GM18526 (cell line): ENCODE data around the gene STK32A.

Experiments
- POLR2A ChIP-seq: IDR thresholded peaks from 3 replicates; pipeline ENCODE4 v1.6.1; 2011; ENCODE audit not compliant: insufficient read length; ENCODE audit errors: extremely low read depth

STK32A gene

DNA sequence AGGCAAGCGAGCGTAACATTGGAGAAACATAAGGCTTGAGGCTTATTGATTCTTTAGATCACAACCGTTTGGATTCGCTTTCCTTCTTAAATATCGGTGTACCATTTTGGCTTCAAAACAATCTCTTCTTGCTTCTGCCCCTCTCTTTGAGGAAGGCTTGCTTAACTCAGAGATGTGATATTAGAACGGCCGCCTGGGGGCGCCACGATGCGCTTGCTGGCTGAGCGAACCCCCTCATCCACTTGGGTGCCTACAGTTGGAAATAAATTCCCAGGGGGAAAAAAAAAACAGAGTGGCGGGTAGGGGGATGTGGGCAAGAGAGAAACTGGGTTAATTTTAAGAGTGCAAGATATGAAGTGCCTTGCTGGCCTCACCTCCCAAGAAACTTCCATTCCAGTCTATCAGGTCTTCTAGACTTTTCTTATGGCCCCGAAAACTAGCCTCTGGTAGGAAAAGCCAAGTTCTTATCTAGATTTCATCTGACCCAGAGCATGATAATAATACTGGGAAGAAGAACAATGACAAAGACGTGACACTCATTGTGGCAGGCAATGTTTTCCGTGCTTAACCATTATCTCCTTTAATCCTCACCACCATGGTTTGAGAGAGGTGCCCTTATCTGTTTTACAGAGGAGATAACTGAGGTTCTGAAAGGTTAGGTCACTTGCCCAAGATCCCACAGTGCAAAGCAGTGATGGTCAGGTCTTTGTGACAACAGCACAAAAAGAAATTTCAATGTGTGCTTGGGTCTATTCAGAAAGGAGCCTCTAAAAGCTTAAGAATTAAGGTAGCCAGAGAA, 159.2 kb downstream of the STK32A start:
- TF ChIP-seq POLR2A, result no peak

DNA sequence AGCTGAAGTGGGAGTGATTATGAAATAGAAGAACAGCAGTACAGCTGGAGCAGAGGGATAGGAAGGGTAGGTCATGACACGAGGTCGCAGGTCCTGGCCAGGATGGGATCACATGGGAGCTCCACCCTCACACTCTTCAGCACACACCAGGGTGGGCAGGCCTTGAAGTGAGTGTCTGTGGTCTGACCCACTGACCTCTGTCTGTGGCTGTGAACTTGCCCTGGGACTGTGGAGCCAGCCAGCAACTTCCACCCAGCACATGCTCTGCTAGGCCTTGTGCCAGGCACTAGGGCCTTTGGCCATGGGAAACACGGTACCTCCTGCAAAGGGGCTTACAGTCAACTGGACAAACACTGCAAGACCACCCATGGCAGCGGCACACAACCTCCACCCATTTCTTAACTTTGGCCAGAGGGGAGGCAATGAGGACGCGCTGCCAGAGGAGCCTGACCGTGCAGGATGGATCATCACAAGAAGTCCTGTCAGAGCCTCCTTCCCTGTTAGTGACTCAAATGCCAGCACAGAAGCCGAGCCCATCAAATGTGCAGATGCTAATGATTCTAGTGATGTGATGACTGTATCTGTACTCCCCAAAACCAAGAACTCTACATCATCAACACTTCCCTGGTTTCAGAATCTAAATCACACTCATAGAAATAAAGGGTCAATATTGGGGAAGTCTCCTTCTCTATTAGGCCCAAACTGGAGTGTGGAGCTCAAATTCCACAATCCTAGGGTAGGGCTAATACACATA, 161.4 kb downstream of the STK32A start:
- no peak for TF ChIP-seq POLR2A

DNA sequence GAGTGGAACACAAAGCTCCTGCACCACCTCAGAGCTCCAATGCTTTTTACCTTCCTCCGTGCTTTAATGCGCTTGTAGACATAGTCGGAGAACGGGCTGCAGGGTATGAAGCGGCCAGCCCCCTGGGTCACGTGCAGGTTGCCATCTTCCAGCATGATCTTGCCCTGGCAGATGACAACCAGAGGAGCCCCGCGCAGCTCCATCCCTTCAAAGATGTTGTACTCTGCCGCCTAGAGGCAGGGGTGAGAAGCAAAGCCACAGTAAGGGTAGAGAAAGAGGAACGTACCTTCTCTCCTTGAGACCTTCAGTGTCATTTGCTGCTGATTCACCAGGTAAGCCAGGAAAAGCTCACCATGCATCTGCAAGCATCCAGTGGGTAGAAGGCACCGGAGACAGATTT, 162.8 kb downstream of the STK32A start:
- TF ChIP-seq POLR2A, result no peak

DNA sequence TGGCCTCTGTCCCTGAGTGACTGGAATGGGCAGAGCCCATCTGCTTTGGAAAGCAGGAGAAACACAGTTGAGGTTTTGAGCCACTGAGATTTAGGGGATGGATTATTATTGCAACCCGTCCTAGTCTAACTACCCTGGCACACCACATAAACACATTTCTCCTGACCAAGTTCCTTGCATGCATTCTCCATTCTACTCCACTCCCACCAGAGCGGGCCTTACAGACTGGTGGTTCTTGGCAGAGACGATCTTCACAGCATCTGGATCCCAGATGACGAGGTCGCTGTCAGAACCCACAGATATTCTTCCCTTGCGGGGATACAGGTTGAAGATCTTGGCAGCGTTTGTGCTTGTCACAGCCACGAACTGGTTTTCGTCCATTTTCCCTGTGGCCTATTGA, 164.0 kb downstream of the STK32A start:
- TF ChIP-seq POLR2A, result no peak

DNA sequence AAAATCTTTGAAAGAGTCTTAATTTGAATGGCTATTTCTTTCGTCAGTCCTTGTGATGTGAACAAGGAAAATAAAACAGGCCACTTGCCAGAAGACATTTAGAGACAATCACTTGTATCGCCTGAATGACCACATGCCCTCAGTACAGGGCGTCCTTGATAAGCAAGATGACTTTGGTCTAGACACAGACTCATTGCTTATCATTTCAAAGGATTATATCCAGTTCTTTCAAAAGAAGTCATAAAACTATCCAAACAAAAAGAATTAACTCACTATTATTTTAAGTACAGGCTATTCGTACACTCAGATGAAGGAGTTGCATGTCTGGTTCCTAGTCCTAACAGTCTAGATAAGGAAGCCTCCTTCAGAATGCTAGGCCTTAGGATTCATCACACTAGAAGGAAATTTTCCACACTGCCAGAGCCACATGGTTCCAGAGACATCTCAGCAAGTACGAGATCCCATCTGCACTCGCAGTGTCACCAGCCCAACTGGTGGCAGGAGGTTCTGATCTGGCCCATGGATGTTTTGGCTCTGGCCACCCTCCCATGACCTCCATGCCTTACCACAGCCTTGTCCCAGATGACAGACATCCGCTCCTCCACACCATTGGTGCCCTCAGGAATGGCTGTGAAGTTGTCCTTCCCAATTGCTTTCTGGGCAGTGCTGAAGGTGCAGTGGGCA, 165.4 kb downstream of the STK32A start:
- no peak for TF ChIP-seq POLR2A

DNA sequence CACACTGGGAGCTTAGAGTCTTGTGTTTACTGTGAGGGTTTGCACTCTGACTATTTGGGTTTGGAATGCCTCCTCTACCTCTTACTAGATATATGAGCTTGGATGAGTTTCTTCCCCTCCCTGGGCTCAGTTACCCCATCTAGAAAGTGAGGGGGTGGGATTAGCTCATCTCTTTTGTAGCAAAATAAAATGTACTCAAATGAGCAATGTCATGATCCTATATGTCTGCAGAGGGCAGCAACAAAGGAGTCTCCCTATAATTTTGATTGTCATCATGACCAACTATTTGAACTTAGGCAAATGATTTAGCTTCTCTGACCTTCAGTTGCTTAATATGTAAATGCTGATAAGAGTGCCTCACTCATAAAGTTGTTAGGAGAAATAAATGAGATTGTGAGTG, 166.1 kb downstream of the STK32A start:
- no peak for TF ChIP-seq POLR2A

DNA sequence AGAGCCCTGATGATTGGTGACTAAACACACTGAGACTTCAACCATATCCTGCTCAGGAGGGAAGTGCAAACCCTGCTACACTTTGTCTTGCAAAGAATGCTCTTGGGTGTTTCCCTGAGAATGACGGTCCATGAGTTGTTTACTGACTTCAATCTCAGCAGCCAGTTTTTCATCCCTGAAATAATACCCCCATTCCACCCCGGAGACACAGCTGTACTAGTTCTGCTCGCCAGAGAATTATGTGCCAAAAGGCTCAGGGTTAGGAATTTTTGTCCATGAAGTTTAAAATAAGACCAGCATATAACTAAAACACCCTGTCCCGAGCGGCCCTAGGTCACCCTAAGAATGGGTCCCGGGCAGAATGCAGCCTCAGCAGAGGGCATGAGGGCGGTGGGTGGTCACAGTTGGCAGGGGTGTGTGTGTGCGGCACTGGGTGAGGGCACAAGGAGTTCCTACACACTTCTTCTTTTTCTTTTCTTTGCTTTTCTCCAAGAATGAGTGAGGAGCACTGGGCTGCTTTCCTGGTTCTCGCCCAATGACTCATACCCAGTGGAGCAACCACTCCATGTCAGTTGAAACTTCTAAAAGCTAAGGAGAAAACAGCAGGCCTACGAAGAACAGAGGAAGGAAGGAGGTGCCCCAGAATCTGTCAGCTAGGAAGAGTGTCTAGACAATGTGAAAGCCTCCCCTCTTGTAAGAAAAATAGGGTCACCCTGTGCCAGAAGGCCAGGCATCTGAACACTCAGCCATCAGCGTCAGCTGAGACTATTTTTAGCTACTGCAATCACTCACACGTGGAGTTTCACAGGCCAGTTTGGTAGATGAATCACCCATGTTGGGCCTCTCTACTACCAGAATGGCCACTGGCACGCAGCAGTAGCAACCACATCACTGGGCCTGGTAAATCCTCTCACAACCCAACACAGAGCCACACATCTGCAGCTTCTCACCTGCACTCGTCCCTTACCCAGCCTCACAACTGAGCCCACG, 169.1 kb downstream of the STK32A start:
- no peak for TF ChIP-seq POLR2A

DNA sequence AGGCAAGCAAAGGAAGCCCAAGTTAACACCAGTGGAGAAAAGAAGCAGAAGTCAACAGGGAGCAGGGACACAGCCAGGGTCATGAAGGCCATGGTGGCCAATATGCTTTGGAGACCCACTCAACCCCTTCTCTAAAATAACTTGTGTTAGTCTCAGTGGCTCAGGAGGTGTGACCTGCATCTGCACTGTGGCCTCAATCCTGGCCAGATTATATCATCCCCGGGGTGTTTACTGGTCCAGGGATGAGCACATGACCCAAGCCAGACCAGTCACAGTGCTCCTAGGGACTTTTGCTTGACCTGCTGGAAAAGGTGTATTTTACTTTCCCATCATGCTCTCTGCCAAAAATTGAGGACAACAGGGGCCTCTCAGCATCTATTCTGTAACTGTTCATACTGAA, 169.9 kb downstream of the STK32A start:
- TF ChIP-seq POLR2A, result no peak

DNA sequence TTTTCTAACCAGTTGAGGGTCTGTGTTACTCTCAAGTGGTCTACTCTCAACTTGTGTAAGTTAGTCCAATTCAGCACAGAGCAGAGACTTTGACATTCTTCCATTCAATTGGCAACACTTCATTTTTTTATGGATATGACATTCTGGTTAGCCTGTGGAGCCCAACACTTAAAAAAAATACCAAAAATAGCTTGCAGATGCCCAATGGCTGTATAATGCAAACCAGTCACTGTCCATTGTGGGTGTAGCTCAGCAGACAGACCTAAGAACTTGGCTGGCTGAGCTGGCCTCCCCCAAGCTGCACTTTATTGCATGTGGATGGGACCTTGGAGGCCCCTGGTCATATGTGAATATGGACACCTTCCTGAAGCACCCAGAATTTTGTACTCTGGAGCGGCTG, 171.8 kb downstream of the STK32A start:
- TF ChIP-seq POLR2A, result no peak

DNA sequence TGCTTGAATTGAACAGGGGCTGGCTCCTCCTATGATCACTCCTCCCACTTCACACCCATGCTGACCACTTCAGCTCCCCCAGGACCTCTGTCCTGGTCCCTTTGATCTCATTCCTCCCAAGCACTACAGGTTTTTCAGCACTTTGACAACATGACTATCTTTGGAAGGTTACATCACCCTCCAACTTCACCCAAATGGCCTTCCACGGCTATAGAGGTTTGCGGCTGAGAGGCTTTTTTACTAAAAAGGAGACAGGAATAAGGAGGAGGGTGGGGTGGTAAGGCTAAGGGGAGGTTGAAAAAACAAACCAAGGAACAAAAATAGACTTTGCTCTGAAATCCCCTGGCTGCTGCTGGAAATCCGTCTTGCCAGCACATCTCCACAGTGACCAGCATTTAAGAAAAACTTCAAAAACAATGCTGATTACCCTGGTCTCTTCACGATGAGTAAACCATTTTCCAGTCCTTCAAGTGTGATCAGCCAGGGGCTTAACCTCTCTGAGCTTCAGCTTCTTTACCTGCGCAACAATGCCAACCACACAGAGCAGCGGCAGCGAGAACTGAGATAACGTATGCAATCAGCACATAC, 172.4 kb downstream of the STK32A start:
- no peak for TF ChIP-seq POLR2A

DNA sequence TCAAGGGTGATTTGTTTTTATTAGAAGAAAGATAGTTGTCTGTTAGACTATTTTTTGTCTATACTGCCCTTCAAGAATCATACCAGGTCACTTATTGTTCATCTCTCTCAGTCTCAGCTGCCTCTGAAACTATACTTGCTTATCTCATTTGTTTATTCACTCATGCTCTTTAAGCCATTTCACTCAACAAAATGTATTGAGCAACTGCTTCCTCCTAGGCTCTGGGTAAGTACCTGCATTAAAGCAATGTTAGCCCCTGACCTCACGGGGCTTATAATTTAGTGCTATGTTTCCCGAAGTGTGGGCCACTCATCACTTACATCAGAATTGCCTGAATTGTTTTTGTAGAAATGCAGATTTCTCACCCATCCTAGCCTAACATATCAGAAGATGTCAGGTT, 174.2 kb downstream of the STK32A start:
- no peak for TF ChIP-seq POLR2A

DNA sequence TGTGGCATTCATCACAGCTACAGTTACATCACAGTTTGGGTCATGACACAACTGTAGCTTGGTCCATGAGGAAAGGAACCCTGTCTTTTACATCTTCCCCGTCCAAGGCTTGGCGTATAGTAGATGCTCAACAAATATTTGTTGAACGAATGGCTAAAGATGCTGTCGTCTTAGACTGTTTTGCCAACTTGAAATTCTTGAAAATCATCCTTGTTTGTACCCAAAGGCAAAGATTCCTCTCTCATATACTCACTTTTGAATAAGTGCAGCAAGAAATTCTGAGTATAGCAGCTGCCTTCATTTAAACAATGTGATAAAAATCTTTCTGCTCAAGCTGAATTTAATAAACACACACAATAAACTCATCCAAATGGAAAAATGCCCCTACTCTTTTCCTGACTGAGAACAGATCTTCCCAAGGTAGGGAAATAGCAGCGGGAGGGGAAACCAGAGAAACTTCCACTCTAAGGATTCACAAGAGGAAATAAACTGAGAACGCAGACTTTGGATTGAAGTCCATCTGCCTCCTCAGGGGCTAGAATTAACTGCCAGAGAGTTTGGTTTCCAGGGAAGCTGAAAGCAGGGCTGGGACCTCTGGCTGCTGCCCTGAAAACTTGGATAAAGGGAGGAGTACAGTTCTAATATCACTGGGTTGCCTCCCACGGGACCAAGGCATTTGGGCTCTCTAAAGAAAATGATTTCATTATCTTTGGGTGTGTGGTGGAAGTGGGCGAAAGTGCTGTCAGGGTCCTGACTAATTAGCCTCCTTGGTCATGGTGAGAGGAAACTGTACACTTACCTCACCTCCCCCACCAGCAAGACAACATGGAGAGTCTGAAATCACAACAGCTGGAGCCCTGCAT, 175.9 kb downstream of the STK32A start:
- TF ChIP-seq POLR2A, result no peak
